HepG2 (cell line): ENCODE measurements around the gene CCDC69.

Experiments used
- CTCF ChIP-seq: sonication (generic); formaldehyde crosslinking; IDR thresholded peaks from 2 replicates; pipeline ENCODE4 v1.5.0; 2020; ENCODE audit warnings: mild to moderate bottlenecking, missing genetic modification reagents, moderate library complexity
- YY1 ChIP-seq: IDR thresholded peaks from 2 replicates; pipeline ENCODE4 v1.6.1; 2011; ENCODE audit warnings: low read length, low read depth, moderate library complexity, mild to moderate bottlenecking; ENCODE audit not compliant: insufficient read depth, insufficient replicate concordance
- ZFP1 ChIP-seq: IDR thresholded peaks from 2 replicates; pipeline ENCODE4 v1.6.1; 2016
- TF ChIP-seq, protein P1 (sequence below), 2 experiments: IDR thresholded peaks; 2 replicates each; pipeline ENCODE4 v1.6.1; 2011 to 2012; ENCODE audit warnings: low read length in 2 of 2, borderline replicate concordance in 1 of 2, low read depth in 1 of 2, mild to moderate bottlenecking in 1 of 2, moderate library complexity in 1 of 2

DNA sequence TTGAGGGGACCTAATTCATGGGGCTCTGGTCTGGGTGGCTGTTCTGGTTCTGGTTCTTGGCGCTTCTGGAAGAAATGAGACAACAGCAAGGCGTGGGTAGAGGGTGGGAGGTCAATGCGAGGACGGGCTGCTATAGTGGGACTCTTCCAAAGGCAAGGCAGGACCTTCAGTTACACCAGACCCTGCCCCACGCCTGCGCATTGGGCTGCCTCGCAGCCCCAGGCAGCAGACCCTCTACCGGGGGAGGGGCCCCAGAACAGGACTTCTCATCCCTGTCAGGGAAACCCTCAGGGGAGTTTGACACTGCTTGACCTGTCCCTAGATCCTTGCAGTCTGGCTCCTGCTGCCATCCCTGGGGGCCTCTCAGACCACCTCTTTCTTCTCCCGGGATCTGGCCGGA lies 18.5 kb downstream of the CCDC69 start:
- TF ChIP-seq YY1, result no peak
- TF ChIP-seq ZFP1 (CRISPR knock-in tag), result no peak
- no peak for TF ChIP-seq CTCF (CRISPR knock-in tag)
- TF ChIP-seq, protein P1, sequence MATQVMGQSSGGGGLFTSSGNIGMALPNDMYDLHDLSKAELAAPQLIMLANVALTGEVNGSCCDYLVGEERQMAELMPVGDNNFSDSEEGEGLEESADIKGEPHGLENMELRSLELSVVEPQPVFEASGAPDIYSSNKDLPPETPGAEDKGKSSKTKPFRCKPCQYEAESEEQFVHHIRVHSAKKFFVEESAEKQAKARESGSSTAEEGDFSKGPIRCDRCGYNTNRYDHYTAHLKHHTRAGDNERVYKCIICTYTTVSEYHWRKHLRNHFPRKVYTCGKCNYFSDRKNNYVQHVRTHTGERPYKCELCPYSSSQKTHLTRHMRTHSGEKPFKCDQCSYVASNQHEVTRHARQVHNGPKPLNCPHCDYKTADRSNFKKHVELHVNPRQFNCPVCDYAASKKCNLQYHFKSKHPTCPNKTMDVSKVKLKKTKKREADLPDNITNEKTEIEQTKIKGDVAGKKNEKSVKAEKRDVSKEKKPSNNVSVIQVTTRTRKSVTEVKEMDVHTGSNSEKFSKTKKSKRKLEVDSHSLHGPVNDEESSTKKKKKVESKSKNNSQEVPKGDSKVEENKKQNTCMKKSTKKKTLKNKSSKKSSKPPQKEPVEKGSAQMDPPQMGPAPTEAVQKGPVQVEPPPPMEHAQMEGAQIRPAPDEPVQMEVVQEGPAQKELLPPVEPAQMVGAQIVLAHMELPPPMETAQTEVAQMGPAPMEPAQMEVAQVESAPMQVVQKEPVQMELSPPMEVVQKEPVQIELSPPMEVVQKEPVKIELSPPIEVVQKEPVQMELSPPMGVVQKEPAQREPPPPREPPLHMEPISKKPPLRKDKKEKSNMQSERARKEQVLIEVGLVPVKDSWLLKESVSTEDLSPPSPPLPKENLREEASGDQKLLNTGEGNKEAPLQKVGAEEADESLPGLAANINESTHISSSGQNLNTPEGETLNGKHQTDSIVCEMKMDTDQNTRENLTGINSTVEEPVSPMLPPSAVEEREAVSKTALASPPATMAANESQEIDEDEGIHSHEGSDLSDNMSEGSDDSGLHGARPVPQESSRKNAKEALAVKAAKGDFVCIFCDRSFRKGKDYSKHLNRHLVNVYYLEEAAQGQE (IDR thresholded peaks at IDR 0.05; ENCODE audit: borderline replicate concordance in 1 of 2, low read depth in 1 of 2, low read length in 2 of 2), result no peak
